Activated T-helper 17 cell treated with anti-CD3 and anti-CD28 coated beads, Interleukin-2, amount 50 U/mL, for 72 hours (primary cell): Measurements from ENCODE around the gene CDKN1A. TPM values are rescaled to one million over a fixed set of nuclear protein-coding genes. Genes with fewer than 3 reads are reported as not detected.
"Not testable (repeated sequence)": the region's sequence is repeated elsewhere in the genome, so short reads cannot be mapped to it uniquely, and the experiment has no call there.

Experiments
- ATAC-seq: fragments of 150-1000 bp; cut with Tn5 transposase; replicated peaks from 2 replicates; pipeline ENCODE4 v1.10.0; 2021; ENCODE audit warnings: mild to moderate bottlenecking, moderate library complexity
- H3K27ac Mint-ChIP-seq: one replicate; pipeline ENCODE4 v1.8.0; 2022; ENCODE audit warnings: mixed read lengths
- H3K27me3 Mint-ChIP-seq: one replicate; pipeline ENCODE4 v1.8.0; 2022; ENCODE audit warnings: mixed read lengths
- H3K36me3 Mint-ChIP-seq: one replicate; pipeline ENCODE4 v1.8.0; 2022; ENCODE audit warnings: low read depth, mild to moderate bottlenecking, mixed read lengths
- H3K4me1 Mint-ChIP-seq: one replicate; pipeline ENCODE4 v1.8.0; 2022; ENCODE audit warnings: mixed read lengths
- H3K4me3 Mint-ChIP-seq: one replicate; pipeline ENCODE4 v1.8.0; 2022; ENCODE audit warnings: mild to moderate bottlenecking, mixed read lengths
- H3K9me3 Mint-ChIP-seq: one replicate; pipeline ENCODE4 v1.8.0; 2022; ENCODE audit warnings: mixed read lengths
- total RNA-seq, 2 donors: library from RNA; stranded (reverse); gene quantifications; one replicate each; pipeline ENCODE4 v1.2.3, GENCODE V29; 2022

The CDKN1A gene
- total RNA-seq, 2 donors from 2014 or later: 149 to 164 TPM

DNA sequence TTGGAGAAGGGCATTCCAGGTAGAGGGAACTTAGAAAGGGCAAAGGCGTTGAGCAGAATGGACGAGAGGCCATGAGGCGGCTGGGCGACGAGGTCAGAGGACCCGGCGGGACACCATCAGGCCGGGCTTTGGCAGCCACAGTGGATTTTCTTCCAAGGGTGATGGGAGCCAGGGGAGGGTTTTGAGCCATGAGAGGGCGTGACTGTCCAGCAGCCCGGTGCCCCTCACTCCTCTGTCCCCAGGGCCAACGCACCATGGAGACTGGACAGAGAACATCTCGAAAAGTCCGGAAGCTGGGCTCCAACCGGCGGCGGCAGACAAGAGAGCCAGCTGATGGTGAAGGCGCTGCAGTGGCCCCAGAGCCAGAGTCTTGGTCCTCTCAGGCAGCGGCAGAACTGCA lies 25.5 kb downstream of the CDKN1A start:
- Mint-ChIP-seq H3K4me3 (no peak overlapping the region), H3K27me3 (no peaks in the 10 kb centered on the region), H3K4me1 (no peaks in the 10 kb centered on the region), H3K9me3 (no peaks in the 10 kb centered on the region), H3K36me3 (no peaks in the 10 kb centered on the region), H3K27ac (peak overlapping the region; percentile 49)
- no peak for ATAC-seq

DNA sequence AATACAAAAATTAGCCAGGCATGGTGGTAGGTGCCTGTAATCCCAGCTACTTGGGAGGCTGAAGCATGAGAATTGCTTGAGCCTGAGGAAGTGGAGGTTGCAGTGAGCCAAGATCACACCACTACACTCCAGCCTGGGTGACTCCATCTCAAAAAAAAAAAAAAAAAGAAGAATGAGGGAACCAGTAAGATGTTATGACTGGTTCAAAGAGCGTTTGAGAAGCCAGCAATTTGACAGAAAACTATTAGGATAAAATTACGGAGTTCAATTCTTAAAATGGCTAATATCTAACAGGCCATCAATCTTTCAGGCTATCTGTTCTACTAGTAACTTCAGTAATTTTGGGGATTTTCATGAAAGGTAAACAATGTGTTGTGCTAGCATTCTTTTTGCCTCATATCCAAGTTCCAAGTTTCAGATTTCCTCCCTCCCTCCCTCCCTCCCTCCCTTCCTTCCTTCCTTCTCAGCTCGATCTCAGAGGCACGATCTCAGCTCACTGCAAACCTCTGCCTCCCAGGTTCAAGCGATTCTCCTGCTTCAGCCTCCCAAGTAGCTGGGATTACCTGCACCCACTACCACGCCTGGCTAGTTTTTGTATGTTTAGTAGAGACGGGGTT lies 26.6 kb downstream of the CDKN1A start:
- not testable (repeated sequence) for H3K9me3 Mint-ChIP-seq, H3K4me3 Mint-ChIP-seq, H3K36me3 Mint-ChIP-seq, H3K27ac Mint-ChIP-seq, ATAC-seq, H3K27me3 Mint-ChIP-seq, H3K4me1 Mint-ChIP-seq

DNA sequence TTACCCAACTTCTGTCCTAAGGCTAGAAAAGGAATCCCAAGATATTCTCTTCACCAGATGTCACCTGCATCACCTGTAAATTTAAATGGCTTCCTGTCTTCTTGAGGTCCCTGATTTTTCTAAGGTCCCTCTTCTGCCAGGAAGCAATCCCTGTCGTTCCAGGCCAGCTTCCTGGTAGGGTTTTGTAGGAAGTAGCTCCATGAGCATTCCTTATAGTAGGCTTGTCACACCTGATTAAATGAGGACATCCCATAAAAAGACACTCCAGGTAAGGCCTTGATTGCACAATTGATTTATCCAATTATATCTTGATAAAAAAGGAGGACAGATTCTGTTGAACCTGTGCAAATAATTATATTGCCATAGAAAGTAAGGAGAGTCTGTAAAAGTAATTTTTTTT lies 27.8 kb downstream of the CDKN1A start:
- H3K27ac Mint-ChIP-seq: no peak overlapping the region
- no peak for ATAC-seq
- no peak overlapping the region for H3K4me3 Mint-ChIP-seq
- H3K36me3 Mint-ChIP-seq: no peaks in the 10 kb centered on the region
- no peaks in the 10 kb centered on the region for H3K4me1 Mint-ChIP-seq
- no peaks in the 10 kb centered on the region for H3K27me3 Mint-ChIP-seq
- no peaks in the 10 kb centered on the region for H3K9me3 Mint-ChIP-seq

DNA sequence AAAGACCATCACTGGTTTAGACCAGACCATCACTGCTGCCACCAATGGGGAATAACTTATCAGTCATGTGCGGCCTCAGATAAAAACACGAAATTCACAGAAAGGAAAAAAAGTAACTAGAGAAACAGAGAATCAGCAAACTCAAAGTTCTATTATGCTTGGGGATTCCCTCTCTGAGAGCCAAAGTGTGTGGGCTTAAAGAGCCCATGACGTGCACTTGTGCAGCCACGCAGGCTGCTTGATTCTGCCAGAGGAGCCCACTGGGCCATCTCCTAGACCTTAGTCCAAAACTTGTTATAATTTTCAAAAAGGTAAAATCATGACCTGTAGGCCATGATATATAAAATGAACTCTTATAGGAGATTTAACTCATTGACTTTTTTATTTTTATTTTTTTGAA lies 34.3 kb downstream of the CDKN1A start:
- no peaks in the 10 kb centered on the region for H3K4me1 Mint-ChIP-seq
- H3K9me3 Mint-ChIP-seq: no peaks in the 10 kb centered on the region
- peak; percentile 70 for ATAC-seq
- no peak overlapping the region for H3K27ac Mint-ChIP-seq
- peak overlapping the region; percentile 19 for H3K4me3 Mint-ChIP-seq
- H3K36me3 Mint-ChIP-seq: no peaks in the 10 kb centered on the region
- no peaks in the 10 kb centered on the region for H3K27me3 Mint-ChIP-seq

DNA sequence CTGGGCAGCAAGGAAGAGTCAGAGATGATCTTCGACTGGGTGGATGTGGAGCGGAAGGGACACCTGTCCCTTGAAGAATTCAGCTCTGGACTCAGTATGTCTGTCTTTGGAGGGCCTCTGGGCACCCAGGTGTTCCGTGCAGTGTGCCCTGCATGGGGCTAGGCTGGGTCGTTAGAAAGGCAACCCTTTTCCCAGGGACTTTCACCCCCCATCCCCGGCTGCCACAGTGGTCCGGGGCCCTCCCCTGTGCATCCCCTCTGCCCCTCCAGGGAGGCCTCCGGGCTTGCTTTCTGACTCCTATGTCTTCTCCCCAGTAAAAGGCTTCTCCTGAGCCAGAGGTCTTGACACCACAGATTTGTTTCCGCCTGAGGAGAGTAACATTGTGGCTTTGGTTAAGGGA lies 35.3 kb downstream of the CDKN1A start:
- Mint-ChIP-seq H3K9me3 (no peaks in the 10 kb centered on the region), H3K4me1 (no peaks in the 10 kb centered on the region), H3K27me3 (no peaks in the 10 kb centered on the region), H3K4me3 (no peak overlapping the region), H3K36me3 (no peaks in the 10 kb centered on the region), H3K27ac (no peak overlapping the region)
- ATAC-seq: no peak

DNA sequence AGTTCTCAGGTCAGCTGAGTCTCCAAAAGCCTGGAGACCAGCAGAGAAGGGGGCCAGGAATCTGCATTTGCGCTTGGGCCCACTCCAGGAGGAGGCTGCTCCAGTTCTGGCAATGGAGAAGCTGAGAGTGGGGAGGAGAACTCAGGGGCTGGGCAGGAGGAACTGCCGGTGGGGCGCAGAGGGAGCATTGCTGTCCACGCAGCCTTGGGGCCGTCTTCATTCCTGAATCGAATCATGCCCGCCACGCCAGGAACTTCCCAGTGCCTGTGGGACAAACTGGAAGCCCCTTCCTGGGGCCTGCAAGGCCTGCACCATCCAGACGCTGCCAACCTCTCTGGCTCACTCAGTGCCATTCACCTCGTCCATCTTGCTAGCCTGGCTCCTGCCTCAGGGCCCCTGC lies 36.0 kb downstream of the CDKN1A start:
- H3K9me3 Mint-ChIP-seq: no peaks in the 10 kb centered on the region
- no peak overlapping the region for H3K4me3 Mint-ChIP-seq
- no peaks in the 10 kb centered on the region for H3K4me1 Mint-ChIP-seq
- no peak for ATAC-seq
- H3K27ac Mint-ChIP-seq: no peak overlapping the region
- H3K36me3 Mint-ChIP-seq: no peaks in the 10 kb centered on the region
- no peaks in the 10 kb centered on the region for H3K27me3 Mint-ChIP-seq

DNA sequence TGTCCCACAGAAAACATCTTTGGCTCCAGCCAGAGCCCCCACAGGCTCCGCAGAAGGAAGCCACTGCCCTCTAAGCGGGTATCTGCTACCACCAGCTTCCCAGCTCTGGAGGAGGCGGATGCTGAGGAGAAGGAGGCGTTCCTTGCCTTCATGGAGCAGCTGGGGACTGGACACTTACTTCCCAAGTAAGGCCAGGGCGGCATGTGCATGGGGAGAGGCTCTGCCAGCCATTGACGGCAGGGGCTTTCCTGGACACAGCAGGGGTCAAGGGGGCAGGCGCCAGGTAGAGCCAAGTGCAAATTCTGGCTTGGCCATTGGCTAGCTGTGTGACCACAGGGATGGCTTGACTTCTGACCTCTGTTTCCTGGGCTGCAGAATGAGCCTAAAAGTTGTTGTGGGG lies 37.0 kb downstream of the CDKN1A start:
- Mint-ChIP-seq H3K9me3 (no peaks in the 10 kb centered on the region), H3K4me3 (no peak overlapping the region), H3K4me1 (no peaks in the 10 kb centered on the region), H3K27me3 (no peaks in the 10 kb centered on the region), H3K36me3 (no peaks in the 10 kb centered on the region), H3K27ac (no peak overlapping the region)
- no peak for ATAC-seq

DNA sequence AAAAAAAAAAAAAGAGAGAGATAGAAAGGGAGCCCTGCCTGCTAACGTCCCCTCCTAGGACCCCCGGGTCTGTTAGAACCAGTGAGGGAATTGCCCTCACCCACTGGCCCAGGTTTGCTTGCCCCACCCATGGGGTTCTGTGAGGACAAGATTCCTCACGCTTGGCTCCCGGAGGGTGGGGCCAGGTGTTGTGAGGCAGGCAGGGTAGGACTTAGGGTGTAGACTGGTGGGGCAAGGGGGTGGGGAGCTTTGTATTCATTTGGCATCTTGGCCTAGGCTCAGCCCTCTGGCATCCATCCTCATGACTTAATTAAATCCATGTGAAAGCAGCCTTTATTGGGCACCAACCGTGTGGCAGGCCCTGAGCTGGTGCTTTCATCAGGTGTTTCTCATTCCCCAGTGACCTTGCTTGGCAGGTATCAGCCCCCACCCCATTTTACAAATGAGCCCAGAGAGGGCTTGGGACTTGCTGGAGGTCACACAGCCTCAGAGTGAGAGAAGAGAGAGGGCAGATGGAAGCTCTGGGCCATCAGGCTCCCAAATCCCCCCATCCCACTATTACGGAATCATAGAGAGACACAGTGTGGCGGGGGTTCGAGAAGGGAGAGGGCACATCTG lies 38.1 kb downstream of the CDKN1A start:
- ATAC-seq: no peak
- Mint-ChIP-seq H3K9me3 (no peaks in the 10 kb centered on the region), H3K27ac (peak overlapping the region; percentile 26), H3K4me3 (no peak overlapping the region), H3K27me3 (no peaks in the 10 kb centered on the region), H3K4me1 (peaks cover 4% of the 10 kb centered on the region), H3K36me3 (no peaks in the 10 kb centered on the region)

DNA sequence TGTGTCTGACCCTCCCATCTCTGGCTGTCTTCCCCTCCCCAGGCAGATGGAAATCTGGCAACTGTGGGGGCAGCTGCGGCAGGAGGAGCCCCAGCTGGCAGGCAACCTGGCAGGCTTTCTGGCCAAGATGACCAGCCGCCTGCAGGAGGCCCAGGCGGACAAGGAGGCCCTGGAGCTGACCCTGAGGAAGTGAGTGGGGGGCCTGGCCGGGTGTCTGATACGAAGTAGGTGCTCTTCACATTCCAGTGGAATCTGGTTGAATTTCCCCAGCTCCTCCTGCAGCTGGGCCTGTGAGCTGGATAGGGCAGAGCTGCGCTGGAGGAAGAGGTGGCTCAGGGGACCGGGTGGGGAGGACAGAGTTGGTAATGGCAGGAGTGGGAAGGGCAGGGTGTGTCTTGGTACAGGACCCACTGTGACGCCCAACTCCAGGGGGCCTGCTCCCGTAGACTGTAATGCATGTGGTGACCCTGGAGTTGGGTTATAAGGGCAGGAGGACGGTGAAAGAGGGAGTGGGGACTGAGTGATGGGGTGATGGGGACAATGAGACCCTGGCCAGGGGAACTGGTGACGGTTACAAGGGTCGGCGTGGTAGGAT lies 38.8 kb downstream of the CDKN1A start:
- H3K36me3 Mint-ChIP-seq: no peaks in the 10 kb centered on the region
- H3K4me1 Mint-ChIP-seq: peaks cover 4% of the 10 kb centered on the region
- no peaks in the 10 kb centered on the region for H3K27me3 Mint-ChIP-seq
- no peaks in the 10 kb centered on the region for H3K9me3 Mint-ChIP-seq
- ATAC-seq: no peak
- H3K27ac Mint-ChIP-seq: peak overlapping the region; percentile 30
- no peak overlapping the region for H3K4me3 Mint-ChIP-seq

DNA sequence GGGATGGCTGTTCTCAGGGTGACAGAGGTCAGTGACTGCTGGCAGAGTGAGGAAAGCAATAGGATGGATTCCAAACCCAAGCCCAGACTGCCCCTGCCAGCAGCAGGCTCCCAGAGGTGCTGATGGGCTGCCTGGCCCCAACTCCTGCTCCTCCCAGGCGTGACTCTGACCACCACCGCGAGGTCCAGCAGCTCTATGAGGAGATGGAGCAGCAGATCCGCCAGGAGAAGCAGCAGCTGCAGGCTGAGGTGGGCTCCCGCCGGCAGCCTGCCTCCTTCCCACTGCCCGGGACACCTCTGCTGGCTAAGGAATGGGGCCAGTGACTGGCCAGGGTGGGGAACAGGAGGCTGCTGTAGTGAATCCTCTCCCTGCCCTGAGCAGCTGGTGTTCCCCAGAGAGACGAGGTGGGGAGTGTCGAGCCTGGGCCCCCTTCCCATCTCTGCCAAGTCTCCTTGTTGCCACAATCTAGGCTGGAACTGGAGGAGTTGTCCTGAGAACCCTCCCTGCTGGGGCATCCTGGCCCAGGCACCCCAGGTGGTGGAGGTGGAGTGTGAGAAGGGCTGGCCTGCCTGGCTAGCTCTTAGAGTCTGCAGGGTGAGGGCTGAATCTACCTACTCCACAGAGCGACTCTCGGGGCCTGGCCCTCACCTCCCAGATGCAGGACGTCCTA lies 39.5 kb downstream of the CDKN1A start:
- ATAC-seq: no peak
- H3K4me1 Mint-ChIP-seq: peaks cover 4% of the 10 kb centered on the region
- peak overlapping the region; percentile 30 for H3K27ac Mint-ChIP-seq
- no peaks in the 10 kb centered on the region for H3K36me3 Mint-ChIP-seq
- no peaks in the 10 kb centered on the region for H3K27me3 Mint-ChIP-seq
- no peak overlapping the region for H3K4me3 Mint-ChIP-seq
- no peaks in the 10 kb centered on the region for H3K9me3 Mint-ChIP-seq

DNA sequence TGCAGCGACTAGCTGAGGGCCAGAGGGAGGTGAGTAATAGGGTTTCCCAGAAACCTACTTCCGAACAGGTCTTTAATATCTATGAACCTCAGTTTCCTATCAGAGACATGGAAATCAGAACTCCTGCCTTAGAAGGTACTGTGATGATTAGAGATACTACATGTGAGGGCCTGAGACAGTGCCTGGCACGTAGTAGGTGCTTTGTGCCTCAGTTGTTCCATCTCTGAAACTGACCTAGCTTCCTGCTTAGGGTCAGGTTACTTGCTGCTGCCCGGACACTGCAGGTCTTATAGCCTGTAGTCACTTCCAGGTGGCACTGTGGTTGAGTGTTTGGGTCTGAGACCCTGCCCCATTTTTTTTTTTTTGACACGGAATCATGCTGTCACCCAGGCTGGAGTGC lies 40.0 kb downstream of the CDKN1A start:
- peaks cover 4% of the 10 kb centered on the region for H3K4me1 Mint-ChIP-seq
- H3K27me3 Mint-ChIP-seq: no peaks in the 10 kb centered on the region
- no peak overlapping the region for H3K27ac Mint-ChIP-seq
- ATAC-seq: no peak
- no peaks in the 10 kb centered on the region for H3K36me3 Mint-ChIP-seq
- H3K4me3 Mint-ChIP-seq: no peak overlapping the region
- no peaks in the 10 kb centered on the region for H3K9me3 Mint-ChIP-seq

DNA sequence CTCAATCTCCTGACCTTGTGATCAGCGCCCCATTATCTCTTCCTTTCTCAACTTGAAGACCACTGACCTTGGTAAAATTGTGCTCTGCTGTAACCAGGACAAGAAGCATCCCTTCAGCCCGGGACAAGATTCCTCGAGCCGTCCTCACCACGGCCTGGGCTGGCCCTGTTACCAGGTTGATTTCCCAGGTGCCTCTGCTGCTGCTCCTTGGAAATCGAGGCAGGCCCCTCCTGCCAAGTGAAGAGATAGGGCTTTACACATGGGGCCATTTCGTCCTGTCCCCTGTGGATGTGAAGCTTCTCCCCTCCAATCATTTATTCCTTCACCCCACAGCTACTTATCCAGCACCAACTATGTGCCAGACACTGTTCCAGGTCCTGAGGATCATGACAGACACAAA lies 40.6 kb downstream of the CDKN1A start:
- Mint-ChIP-seq H3K36me3 (no peaks in the 10 kb centered on the region), H3K27me3 (no peaks in the 10 kb centered on the region), H3K27ac (peak overlapping the region; percentile 1), H3K9me3 (no peaks in the 10 kb centered on the region), H3K4me3 (no peak overlapping the region), H3K4me1 (peaks cover 4% of the 10 kb centered on the region)
- no peak for ATAC-seq

DNA sequence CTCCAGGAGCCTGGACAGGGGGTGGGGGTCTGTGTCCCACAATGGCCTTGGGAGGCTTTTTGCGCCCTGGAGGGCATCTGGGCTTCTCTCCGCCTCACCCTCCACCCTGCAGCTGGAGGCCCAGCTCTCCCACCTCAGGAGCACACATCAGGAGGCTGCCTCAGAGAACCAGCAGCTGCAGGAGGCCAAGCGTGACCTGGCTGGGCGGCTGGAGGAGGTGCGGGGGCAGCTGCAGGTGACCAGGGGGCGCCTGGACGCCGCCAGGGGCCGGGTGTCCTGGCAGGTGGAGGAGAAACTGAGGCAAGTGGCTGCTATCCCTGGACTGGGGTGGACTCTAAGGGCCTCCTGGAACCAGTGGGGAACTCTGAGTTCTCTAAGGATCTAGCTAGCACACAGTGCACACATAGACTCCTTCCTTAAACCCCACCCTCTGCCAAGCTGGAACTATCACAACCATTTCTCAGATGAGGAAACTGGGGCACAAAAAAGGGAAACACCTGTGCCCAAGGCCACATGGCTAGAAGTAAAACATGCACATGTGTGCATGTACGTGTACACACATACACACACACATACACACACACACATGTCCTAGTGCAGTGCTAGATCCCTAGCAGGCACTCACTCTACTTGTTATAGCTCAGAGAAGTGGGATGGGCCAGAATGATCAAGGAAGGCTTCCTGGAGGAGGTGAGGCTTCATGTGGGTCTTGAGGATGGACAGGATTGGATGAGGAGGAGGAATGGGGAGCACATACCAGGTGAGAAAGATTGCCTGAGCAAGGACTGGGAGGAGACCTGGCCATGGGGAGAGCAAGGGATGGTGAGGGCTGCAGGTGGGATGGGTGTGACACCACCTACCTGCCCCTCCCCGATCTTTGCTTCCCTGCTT lies 42.0 kb downstream of the CDKN1A start:
- Mint-ChIP-seq H3K36me3 (no peaks in the 10 kb centered on the region), H3K4me1 (peaks cover 11% of the 10 kb centered on the region), H3K9me3 (no peaks in the 10 kb centered on the region), H3K27me3 (no peaks in the 10 kb centered on the region), H3K4me3 (no peak overlapping the region), H3K27ac (peak overlapping the region; percentile 58)
- ATAC-seq: no peak

DNA sequence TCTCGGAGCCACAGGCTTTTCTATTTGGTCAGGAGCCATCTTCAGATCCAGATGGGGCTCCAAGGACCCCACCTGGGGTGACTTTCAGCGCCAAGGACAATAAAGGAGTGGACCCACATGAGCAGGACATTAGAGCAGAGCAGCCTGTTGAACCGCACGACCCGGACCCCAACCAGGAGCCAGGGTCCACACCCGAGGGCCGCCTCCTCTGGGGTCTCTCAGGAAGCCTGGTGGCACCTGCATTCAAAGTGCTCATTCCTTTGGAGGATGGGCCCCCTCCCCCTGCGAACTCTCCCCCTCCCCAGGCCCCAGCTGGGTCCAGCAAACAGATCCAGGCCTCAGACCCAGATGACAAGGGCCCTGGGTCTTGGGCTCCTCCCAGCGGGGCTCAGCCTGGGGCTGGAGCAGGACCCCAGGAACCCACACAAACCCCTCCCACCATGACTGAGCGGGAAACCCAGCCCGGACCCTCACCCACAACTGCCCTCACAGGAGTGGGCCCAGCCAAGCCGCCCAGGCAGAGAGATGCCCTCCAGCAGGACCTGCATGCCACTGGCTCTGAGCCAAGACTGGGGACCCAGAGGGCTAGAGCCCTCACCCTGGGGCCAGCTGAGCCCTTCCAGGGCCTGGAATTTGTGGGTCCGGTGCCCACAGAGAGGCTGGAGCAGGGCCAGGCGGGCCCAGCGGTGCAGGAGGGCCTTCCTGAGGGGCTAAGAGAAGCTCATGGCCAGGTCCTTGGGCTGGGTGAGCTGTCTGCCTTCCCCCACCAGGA lies 43.0 kb downstream of the CDKN1A start:
- no peak for ATAC-seq
- no peak overlapping the region for H3K4me3 Mint-ChIP-seq
- H3K36me3 Mint-ChIP-seq: no peaks in the 10 kb centered on the region
- H3K4me1 Mint-ChIP-seq: peaks cover 11% of the 10 kb centered on the region
- no peaks in the 10 kb centered on the region for H3K9me3 Mint-ChIP-seq
- H3K27ac Mint-ChIP-seq: no peak overlapping the region
- no peaks in the 10 kb centered on the region for H3K27me3 Mint-ChIP-seq
